ENCODE measurements around the gene MOB3A.
A peak's percentile ranks its signal among the peaks of the same experiment; 100 is the strongest.
"Not testable (repeated sequence)": the region's sequence is repeated elsewhere in the genome, so short reads cannot be mapped to it uniquely, and the experiment has no call there.

The MOB3A gene

DNA sequence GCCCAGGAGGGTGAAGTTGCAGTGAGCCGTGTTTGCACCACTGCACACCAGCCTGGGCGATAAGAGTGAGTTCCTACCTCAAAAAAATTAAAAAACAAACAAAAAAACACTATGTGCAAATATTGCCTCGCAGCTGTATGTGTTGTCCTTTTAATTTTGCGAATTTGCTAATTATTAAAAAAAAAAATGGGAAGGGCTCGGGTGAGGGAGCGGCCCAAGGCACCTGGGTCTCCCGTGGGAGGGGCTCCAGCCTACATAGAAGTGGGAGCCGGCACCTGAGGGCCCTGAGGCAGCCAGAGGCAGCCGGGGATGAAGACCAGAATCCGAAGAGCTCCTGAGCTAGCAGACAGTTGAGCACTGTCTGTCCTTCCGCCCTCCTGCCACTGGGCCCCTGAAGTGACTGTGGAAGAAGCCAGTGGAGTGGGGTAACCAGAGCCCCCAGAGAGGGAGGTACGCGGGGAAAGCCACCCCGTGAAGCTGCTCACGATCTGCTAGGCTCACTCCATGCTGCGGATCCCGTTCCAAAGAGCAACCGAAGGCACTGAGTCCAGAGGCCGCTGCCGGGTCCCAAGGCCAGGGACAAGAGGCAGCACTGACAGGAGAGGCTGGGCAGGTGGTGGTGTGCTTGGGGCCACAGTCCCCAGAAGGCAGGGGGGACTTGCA, 7.0 kb upstream of the MOB3A start:
- no peak for DNase-seq

- DNase-seq = no peak
These were observed 5.5 kb upstream of the MOB3A start for GRCh38 chr19:2101417-2102335.

GRCh38 chr19:2100719-2101061, 4.6 kb upstream of the MOB3A start:
- DNase-seq = no peak

DNA sequence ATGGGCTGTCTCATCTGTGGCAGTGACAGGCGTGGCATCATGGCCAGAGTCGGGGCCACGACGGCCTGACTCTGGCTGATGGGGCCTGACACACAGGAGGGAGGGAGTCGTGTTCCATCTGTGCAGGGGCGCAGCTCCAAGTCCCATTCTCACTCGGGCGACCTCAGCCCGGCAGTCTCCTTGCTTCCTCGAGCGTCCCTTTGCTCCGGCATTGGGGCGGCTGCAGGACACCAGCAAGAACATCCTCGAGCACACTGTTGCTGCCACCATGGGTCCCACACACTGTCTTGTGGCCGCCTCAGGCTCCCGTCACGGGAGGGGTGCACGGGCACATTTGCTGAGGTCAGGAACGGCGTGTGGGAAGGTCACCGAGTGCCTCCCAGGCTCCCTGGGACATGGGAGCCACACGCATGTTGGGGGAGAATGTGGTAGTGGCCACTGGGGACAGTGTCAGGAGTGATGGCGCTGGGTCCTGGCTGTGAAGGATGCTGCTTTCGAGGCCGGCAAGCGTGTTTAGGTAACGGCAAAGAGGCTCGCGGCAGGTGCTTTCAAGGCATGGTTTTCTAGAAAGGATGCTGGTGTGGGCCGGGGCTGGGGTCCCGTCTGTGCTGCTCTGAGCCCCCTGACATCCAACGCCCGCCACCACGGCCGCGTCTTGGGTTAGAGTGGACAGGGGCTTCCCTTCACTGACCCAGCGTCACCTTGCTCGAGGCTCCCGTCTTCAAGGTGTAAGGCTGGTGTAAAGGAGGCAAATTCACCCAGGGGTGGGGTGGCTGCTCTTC, 4.0 kb upstream of the MOB3A start:
- no peak for DNase-seq

GRCh38 chr19:2099054-2099501, 3.0 kb upstream of the MOB3A start:
- no peak for DNase-seq

- no peak for DNase-seq
These were observed 1.8 kb upstream of the MOB3A start for GRCh38 chr19:2097886-2098327.

GRCh38 chr19:2097203-2097885, 1.2 kb upstream of the MOB3A start:
- DNase-seq = peak; percentile 59 to 78

DNA sequence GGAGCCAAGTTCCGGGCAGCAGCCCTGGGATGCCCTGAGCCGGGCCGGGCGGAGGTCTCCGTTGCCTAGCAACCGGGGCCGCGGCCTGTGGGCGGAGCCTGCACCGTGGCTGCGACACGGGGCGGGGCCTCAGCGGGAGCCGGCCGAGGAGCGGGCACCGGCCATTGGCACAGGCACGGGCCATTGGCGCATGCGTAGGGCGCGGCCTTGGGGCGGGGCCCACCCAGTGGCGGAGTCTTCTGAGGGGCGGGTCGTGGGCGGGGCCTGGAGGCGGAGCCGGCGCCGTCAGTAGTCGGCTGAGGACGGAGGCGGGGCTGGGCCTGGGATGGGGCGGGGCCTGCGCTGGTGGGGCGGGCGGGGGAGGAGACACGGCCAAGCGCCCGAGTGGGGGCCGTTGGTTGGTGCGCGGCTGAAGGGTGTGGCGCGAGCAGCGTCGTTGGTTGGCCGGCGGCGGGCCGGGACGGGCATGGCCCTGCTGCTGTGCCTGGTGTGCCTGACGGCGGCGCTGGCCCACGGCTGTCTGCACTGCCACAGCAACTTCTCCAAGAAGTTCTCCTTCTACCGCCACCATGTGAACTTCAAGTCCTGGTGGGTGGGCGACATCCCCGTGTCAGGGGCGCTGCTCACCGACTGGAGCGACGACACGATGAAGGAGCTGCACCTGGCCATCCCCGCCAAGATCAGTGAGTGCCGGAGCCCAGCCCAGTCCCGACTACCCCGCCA, 515 bp upstream of the MOB3A start, which contains the start of gene IZUMO4:
TSS of gene IZUMO4 (plus strand) at position 436 of the 723 bp plus-strand sequence. CDS start at position 467, 31 bp downstream.
- peak; percentile 99 for DNase-seq

GRCh38 chr19:2091926-2092525, 4.1 kb downstream of the MOB3A start:
- DNase-seq = not testable (repeated sequence)

GRCh38 chr19:2089727-2090053, 6.4 kb downstream of the MOB3A start:
- DNase-seq = no peak

DNA sequence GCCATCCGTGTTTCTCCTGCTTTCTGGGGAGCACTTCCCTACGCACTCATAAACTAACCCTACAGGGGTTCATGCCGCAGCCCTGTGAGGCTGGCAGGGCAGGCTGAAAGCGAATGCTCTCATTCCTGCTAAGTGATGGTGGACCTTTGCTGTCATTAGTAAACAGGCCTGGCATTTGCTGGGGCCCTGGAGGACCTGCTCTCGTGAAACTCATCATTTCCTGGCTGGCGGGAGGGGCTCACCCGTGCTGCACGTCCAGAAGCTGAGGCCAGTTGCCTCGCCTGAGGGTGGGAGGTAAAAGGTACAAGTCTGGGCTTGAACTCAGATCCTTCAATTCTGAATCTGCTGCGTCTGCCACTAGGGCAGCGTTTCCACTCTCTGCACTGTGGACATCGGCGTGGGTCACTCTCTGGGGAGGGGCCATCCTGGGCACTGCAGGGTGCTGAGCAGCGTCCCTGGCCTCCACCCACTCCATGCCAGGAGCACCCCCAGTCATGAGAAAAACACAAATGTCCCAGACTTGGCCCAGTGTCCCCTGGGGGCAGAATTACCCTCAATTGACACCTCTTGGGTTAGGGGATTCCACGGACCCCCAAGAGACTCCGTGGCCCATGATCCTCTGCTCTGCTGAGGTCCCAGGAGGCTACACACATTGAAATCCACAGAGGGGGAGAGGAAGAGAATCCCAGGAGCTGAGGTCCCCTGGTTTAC, 7.0 kb downstream of the MOB3A start:
- peak; percentile 34 to 53 for DNase-seq

DNA sequence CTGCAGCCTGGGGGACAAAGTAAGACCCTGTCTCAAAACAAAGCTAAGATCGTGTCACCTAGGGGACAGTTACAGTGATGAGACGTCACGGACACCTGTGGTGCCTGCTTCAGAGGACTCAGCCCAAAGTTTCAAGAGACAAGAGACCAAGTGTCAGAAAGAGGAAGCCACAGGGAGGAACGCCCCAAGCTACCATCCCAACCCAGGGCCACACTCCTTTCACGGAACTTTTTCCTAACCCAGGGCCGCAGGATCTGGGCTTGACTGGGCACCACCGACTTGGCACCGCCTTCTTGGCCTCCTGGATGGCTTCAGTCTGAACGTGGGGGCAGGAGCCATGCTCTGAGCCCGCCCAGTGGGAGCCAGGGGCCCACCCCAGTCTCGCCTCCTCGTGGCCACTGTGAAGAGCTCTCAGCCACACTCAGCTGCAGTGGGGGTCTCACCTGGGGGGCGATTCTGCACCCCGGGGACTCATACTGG, 8.5 kb downstream of the MOB3A start:
- peak; percentile 56 to 81 for DNase-seq

- DNase-seq = peak in 1 of 2 donors; percentile 64
These were observed 9.2 kb downstream of the MOB3A start for GRCh38 chr19:2086695-2087620.

- DNase-seq = peak; percentile 97 to 98
These were observed 11.0 kb downstream of the MOB3A start for GRCh38 chr19:2084993-2085720.

GRCh38 chr19:2083174-2083854, 12.8 kb downstream of the MOB3A start:
- DNase-seq = peak; percentile 74 to 79

DNA sequence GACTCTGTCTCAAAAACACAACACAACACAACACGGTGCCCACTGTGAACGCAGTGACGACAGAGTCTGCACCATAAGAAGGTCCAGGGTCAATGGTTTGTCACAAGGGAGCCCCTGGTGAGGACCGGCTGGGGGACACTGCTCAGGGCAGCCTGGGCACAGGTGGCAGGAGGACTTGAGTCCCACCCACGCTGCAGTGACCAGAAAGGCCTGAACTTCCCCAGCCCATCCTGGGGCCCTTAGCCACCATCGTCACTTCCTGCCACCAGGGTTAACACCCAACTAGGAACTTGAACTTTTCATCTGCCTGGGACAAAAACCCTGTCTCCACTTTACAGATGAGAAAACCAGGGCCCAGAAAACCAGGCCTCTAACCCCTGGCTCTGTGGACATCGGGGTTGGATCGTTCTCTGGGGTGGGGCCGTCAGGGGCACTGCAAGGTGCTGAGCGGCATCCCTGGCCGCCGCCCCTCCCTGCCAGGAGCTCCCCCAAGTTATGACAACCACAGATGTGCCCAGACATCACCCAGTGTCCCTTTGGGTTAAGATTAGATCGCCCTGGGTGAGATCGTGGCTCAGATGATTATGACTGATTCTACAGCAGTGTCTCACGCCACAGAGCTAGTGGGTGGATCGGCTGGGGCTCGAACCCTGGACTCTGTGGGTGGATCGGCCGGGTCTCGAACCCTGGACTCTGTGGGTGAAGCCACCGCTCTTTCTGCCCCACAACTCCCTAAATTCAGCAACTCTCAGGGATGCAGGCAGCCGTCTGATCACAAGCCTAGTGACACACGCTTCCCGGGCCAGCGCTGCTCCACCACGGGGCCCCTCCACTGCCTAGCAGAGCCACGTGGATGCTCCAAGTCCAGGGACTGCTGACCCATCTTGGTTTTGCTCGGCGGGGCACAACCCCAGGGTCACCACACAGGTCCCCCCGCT, 14.0 kb downstream of the MOB3A start:
- peak; percentile 79 for DNase-seq

Measured in CD4-positive, alpha-beta T cell treated with Interleukin-4 for 1 hour (primary cell).